Right renal pelvis (tissue), 4 donors: ENCODE measurements around the gene CAMTA2. TPM values are rescaled to one million over a fixed set of nuclear protein-coding genes. Genes with fewer than 3 reads are reported as not detected.

ENCODE experiments used
- DNase-seq, 4 donors: peaks; one replicate each; pipeline ENCODE4 v3.0.0-alpha.2; 2013; ENCODE audit warnings: low read depth in 4 of 4, low spot score in 3 of 4, missing footprints in 1 of 4
- polyA plus RNA-seq, 4 donors: library from polyadenylated mRNA; unstranded; fragments of 120-200 nt; gene quantifications; one replicate each; pipeline ENCODE4 v1.2.1, GENCODE V29; 2013; ENCODE audit not compliant: insufficient read length in 4 of 4

CAMTA2 gene
- polyA plus RNA-seq, 4 donors, result 24.4 to 27.8 (median 25.3) TPM

DNA sequence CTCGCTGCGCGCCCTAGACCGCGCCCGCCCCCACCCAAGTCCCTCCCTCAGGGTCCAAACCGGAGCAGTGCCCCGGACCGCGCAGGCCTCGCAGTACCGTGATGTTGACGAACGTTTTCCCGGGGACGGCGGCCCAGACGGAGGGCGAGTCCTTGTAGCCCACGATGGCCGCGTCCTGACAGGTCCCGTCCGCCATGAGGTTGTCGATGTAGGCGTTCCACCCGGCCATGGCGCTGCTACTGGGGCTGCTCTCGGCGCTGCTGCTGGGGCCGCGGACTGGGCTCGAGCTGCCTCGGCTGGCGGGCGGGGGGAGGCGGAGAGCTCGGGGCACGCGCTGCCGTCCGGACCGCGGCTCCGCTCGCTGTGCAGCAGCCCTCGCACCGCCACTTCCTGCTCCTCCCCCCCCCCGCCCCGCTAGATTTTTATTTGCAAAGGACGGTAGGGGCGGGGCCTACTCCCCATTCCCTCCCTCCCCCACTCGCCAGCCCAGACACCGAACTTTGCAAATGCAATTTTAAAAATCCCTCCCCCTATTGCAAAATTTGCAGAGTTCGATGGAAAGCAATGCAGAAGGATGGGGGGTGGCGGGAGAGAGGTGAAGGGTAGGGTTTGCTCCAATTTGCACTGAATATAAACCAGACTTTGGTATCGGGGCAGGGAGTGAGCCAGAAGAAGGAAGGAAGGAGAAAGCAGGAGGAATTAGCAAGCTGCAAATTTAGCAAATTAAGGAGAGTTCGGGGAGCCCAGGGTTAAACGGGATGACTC lies 39.1 kb downstream of the CAMTA2 start, which contains the start of gene PFN1:
Gene PFN1 (minus strand): TSS at position 365 of the 765 bp plus-strand sequence. CDS start 136 bp downstream, at position 229.
- peak in 2 of 4 donors; percentile 80 to 81 for DNase-seq

DNA sequence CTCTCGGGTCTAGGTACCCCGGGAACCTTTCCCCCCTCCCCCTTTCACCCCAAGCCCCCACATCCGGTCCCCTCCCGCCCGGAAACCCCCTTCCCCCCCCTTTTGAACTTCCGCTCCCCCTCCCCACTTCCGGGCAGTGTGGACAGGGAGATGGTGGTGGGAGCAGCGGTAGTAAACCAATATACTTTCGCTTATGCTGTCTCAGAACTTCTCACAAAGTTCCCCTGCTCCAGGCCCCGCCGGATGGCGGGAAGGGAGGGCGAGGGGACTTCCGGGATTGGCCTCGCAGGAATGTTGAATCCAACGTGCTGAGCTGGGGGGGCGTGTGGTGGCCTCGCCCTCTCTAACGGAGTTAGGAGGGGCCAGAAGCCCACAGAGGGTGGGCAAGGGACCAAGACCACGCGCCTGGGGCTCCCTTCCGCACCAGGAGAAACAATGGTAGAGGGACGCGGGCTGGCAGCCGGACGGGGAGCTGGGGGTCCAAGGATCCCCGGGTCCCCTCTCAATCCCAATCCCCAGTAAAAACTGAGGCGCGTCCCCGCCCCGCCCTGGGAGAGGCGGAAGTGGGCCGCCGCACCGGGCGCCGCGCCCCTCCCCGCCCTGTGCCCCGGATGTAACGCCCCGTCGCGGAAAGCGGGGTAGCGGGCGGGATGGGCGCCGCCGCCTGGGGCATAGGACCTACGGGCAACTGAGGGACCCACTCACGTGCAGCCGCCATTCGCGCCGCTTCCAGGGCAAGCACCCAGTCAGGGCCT lies 39.9 kb downstream of the CAMTA2 start:
- DNase-seq, result no peak

DNA sequence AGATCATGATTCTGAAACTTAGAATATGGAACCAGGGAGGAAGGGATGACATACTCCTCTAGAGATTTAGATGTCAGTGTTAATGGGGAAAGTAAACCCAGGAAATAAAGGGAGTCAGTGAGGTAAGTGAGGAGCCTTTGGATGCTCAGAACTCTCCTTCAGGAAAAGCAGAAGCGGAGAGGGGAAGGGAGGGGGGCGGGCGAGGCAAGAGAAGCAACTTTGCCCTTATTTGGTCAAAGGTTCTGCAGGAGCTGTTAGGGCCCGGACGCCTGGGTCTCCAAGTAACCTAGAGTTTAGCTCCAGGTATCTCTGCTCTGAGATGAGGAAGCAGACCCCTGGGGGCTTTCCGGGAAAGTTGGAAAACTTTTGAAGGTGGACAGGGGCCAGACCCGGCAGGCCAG lies 40.5 kb downstream of the CAMTA2 start:
- DNase-seq, result no peak

DNA sequence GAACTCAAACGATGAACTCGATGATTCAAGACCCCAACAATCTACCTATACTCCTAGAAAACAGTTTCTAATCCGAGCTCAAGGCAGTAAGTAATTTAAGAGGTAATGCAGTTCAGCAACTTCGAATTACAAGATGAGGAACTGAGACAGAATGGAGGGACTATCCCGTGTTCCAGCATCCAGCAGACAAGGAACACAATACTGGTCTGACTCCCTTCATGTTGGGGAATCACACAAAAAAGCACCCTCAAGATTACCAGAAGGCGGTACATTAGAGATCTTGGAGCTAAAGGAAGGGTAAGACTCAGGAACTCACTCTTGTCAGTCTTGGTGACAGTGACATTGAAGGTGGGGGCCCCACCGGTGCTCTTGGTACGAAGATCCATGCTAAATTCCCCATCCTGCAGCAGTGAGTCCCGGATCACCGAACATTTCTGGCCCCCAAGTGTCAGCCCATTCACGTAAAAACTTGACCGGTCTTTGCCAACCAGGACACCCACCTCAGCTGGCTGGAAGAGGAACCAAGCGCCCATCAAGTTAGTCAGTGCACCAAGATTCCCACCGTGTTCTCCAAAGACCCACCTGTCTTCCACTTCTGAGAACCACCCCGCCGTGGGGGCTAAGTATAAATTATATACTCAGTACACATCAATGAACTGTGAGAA lies 41.0 kb downstream of the CAMTA2 start:
- no peak for DNase-seq

GRCh38 chr17:4945944-4946280 lies 41.6 kb downstream of the CAMTA2 start:
- no peak for DNase-seq

DNA sequence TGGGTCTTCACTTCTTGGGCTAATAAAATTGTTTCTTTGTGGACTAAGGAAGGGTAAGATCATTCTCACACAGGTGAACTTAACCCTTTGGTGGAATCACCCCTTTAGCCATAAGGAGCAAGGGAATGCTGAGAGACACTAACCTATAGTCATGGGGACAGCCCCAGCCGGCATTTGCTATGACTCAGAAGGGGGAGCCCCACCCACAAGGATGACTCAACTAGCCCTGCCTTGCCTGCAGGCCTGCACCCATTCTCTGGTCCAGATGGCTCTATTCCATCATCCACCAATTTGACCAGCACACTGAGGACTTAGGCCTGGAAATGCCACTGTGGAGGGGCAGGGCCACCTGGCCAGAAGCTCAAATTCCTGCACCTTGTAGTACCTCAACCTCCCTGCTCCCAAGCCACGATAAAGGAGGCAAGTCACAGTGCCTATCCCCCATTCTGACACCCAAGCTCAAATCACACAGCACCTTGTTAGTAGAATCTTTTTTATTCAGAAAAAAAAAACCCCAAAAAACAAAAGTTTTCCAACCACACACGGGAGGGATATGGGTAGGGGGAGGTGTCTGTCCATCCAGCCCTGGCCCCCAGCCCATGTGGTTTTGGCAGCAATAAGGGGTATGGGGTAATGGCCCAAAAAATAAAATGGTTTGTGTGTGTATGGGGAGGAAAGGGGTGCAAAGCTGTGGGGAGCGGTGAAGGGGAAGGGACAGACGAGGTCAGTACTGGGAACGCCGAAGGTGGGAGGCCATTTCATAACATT lies 42.1 kb downstream of the CAMTA2 start:
- DNase-seq, result no peak

- no peak for DNase-seq
Measured at GRCh38 chr17:4944554-4945175, 42.8 kb downstream of the CAMTA2 start.

DNA sequence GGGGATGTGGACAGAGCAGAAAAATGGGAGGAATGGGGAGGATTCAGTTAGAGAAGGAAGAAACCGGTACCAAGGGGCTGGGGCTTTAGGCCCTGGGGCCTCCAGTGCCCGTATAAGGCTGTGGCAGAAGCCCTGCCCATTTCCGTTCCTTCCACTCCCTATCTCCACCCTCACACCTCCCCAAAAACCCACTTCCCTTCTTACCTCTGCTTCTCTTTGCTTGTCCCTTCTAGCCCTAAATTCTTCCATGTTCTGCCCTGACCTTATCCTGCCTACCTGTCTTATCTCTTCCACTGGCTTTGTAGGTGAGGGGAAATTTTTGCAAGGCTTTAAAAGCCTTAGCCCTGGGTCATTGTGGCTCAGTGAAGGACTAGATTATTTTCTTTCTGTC lies 43.3 kb downstream of the CAMTA2 start:
- no peak for DNase-seq

DNA sequence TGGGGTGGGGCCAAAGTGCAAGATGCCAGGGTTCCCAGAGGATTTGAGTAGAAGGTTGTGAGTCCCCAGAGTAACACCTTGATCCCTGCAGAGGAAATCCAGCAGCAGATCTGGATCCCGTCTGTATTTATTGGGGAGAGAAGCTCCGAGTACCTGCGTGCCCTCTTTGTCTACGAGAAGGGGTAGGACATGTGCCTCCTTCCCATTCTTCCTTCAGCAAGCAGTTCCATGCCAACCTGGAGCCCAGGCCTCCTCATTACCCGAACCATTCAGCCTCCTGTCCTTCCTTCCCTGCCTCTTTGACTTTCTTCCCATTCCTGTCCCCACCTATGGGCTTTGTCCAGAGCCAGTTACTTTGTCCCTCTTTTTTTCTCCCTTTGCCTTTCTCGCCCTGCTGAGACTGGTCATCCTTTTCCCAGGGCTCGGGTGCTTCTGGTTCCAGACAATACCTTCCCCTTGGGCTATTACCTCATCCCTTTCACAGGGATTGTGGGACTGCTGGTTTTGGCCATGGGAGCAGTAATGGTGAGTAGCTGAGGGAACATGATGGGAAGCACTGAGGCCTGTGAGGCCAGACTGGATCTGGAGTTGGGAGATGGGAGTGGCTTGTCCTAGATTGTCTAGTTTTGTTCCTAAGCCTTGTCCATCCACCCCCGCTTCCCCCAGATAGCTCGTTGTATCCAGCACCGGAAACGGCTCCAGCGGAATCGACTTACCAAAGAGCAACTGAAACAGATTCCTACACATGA lies 44.5 kb downstream of the CAMTA2 start:
- DNase-seq, result no peak

- no peak for DNase-seq
Measured at GRCh38 chr17:4941319-4941610, 46.2 kb downstream of the CAMTA2 start.

DNA sequence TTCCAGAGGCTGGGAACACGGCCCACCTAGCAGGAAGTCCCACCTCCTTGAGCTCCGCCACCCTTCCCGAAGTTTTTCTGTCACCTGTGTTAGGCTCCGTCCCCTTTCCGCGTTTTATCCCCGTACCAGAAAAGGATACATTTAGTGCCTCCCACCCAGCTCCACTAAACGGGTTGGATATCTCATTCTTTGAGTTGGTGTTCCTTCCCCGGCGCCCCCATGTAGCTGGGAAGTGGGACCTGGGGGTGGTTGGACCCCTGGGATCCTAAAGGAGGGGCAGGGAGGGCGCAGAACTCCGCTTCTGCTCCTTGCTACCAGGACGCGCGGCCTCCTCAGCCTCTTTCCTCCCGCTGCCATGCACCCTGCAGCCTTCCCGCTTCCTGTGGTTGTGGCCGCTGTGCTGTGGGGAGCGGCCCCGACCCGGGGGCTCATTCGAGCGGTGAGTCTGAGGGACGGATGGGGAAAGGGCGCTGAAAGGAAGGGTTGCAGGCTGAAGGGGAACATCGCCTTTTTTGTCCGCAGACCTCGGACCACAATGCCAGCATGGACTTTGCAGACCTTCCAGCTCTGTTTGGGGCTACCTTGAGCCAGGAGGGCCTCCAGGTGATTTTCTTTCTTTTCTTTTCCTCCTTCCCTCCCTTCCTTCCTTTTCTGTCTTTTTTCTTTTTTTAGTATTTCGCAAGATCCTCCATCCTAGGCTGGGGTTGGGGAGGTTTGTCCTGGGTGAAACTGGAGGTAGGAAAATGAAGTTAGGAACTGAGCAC lies 46.7 kb downstream of the CAMTA2 start:
- no peak for DNase-seq

GRCh38 chr17:4939796-4940554 lies 47.5 kb downstream of the CAMTA2 start, which contains the start of the genes RNF167 and SLC25A11:
Gene RNF167, plus strand, starts transcription at chr17:4940268. Its CDS starts 642 bp downstream, at chr17:4940910.
Gene SLC25A11, minus strand, starts transcription at chr17:4940046. Its CDS starts 136 bp downstream, at chr17:4939910.
- DNase-seq, result peak; percentile 97 to 100 (median 99)

GRCh38 chr17:4939546-4939795 lies 48.0 kb downstream of the CAMTA2 start:
- no peak for DNase-seq

DNA sequence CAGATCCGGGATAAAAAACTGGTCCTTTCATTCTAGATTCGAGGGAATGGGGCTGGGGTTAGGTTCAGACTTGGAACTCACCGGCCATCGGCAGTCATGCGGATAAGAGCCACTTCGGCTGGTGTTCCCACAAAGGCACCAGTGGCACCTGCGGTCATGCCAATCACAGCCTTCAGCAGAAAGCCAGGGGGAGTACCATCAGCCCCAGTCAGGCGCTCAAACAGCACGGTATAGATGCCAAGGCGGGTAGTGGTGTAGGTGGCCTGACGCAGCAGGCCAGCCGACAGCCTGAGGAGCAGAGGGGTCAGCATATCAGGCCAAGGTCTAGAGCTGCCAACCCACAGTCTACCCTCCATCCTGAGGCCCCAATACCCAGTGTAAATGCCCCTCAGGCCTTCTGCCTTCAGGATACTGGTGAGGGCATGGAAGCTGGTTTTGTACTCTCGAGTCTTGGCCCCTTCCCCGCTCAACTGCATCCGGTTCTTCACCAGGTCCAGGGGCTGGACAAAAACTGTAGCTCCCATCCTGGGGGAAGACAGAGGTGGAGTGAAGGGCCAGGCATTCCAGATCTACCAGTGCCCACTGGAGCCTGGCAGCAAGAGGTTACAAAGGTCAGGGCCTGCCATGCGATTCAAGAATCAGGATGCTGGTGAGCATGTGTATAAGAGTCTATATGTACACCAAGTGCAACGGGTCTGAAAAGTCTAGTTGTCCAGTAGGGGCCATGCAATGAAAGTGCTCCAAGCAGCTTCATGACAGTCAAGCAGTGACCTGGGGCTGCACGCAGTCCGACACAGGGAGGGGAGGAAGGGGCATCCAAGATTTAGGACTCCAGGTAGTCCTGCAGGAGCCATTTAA lies 48.6 kb downstream of the CAMTA2 start:
- DNase-seq, result no peak

DNA sequence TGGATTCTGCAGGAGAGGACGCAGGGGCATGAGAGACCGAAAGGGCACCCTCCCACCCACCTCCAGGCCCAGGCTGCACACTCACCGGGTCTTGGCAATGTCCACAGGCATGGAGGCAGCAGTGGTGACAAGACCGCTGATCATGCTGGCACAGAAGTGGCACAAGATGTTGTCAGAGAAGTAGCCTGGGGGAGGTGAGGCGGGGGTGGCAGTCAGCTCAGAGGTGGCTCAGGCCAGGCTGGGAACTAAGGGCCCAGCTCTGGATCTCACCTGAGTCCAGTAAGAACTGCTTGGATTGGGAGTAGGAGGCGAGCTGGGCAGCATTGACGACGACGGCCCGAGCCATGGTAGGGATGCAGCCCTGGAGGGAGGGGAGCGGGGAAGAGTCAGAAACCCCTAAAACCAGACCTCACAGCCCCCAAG lies 49.4 kb downstream of the CAMTA2 start:
- DNase-seq, result no peak

DNA sequence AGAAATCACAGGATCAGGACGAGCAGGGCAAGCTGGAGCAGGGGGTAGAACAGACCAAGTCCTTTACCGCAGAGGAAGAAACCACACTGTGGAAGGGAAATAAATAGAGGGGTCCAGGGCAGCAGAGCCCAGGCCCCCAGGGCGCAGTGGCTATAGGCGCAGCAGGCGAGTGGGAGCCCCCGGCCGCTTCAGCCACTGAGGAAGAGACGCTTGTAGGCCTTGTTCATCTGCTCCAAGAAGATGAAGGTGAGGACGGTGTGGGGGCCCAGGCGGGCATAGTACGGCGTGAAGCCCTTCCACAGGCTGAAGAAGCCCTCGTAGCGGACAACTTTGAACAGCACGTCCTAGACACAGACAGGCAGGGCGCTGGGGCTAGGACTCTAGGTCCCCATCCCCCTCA lies 49.9 kb downstream of the CAMTA2 start:
- DNase-seq, result no peak

DNA sequence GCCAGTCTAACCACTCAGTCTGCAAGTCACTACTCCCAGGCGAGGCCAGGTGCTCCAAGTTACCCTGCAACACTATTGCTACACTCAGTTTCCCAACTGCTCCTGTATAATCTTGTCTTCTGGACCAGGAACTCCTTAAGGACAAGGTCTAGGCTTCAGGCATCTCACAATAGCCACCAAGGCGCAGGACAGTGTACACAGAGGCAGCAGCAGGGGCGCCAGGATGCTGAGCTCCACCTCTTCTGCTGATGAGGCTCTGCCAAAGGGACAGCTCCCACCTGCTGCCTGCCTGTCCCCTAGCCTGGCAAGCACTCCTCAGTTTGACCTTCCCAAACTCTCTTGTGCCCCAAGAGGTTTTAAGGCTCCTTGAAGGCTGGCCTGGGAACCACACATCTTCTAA lies 51.0 kb downstream of the CAMTA2 start:
- no peak for DNase-seq
